DND-41 (cell line): ENCODE results near the gene SCRG1.

Source experiments
- CTCF ChIP-seq: IDR thresholded peaks from 2 replicates; pipeline ENCODE4 v1.5.1; 2012; ENCODE audit warnings: borderline replicate concordance, low read length, moderate library complexity, mild to moderate bottlenecking; ENCODE audit not compliant: poor library complexity, severe bottlenecking; ENCODE audit errors: extremely low read depth
- EZH2 ChIP-seq: IDR thresholded peaks from 3 replicates; pipeline ENCODE4 v1.6.1; 2012; ENCODE audit warnings: borderline replicate concordance, low read depth, mild to moderate bottlenecking, moderate library complexity, low read length, inconsistent platforms; ENCODE audit not compliant: severe bottlenecking

GRCh38 chr4:173432430-173432829 lies 33.5 kb upstream of the SCRG1 start:
- TF ChIP-seq CTCF (no peak), EZH2 (no peak)
